HG03097 (cell line): Measurements from ENCODE around the gene NCBP3.

ENCODE experiments used
- ATAC-seq: cut with Tn5 transposase; IDR thresholded peaks from one replicate; pipeline ENCODE4 v1.9.1; 2021; ENCODE audit not compliant: unreplicated experiment, low FRiP score

The NCBP3 gene

DNA sequence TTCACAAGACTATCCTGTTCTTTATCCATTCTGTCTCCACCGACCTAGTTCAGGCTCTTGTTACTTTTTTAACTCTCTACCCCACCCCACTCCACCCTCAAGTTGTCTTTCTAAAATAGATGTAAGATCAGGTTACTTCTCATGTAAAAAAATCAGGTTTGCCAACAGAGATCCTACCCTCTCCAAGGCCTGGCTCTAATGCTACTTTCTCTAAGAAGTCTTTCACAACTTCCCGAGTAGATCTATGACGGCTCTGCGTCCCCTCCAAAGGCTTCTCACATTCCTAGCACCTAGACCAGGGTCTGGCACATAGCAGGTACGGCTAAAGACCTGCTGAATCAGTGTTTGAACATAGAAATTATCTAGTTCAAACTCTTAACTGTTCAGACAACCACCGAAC, 30.9 kb downstream of the NCBP3 start:
- no peak for ATAC-seq

DNA sequence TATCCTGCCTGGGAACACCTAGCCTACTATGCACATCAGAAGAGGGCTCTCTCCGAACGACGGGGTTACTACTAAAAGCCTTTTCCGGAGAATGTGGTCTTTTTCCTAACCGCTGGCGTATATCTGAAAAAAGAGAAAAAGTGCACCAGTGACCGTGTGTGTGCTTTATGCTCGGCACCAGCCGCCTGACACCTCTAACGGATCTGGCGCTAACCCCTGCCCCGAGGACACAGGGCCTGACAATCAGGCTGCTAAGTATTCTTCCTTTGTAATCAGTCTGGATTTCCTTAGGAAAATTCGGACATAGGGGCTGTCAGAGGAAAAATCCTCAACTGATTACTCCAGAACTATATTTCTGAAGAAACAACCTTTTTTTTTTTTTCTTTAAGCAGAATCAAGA, 31.7 kb downstream of the NCBP3 start:
- no peak for ATAC-seq

DNA sequence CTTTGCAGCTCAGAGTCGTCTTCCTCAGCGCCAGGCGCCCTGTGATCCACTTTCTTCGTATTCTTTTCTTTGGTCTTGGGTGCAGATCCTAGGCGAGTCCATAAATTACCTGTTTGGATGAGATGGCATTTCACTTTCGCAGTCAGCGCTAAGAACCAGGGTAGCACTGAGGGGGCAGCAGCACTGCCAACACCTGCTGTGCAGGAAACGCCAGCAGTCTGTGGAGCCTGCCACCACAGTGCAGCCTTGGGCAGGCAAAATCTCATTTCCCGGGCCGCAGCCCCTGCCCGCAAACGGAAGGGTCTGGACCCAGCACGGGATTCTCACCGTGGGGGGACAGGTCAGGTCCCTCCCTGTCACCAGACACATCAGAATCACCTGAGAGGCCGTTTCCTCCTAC, 32.9 kb downstream of the NCBP3 start:
- ATAC-seq: no peak

DNA sequence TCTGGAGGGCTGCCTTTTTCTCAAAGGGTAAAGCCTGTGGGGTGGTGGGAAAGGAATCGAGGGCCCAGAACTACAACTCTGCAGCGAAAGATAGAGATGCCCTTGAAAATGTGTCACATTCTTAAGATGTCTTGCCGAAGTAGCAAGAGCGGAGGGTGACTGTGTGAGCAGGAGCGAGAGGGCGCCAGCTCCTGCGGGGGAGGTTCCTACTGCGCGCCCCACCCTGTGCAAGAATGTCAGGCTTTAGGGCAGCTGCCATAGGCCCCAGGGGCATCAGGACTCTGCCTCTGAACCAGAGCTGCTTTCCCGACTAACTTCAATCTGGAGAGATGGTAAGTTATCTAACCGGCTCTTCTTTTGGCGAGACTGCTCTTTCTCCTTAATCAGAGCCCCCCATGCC, 33.3 kb downstream of the NCBP3 start:
- no peak for ATAC-seq

DNA sequence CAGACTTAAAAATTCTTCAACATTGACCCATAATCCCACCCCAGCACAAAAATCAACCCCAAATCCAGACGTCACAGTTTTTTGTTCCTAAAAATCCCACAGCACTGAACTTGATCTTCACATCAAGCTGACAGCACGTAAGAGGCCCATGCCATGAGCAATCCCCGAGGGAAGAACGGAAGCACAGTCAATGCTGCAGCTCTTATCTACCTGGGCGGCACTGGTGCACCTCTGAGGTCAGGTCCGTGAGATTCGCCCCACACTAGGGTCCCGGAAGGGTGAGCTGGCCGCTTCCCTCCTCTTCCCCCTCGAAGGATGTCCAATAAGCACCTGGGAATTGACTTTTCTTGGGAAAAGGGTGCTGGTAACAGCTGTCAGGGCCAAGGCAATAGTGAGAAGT, 33.8 kb downstream of the NCBP3 start:
- no peak for ATAC-seq

DNA sequence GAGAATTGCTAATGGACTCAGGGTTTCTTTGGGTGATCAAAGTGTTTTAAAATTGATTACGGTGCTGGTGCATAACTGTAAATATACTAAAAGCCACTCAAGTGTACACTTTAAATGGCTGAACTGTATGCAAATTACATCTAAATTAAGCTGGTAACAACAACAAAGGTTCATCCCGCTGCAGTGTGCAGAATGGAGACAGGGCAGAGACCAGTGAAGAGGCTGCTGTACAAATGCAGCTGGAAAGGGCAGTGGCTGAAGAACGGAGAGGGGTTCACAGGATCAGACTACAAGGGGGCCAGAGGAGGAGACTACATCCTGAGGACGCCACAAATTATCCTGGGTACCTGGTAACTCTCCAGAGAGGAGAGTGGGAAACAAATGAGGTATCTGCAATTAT, 36.0 kb downstream of the NCBP3 start:
- no peak for ATAC-seq

DNA sequence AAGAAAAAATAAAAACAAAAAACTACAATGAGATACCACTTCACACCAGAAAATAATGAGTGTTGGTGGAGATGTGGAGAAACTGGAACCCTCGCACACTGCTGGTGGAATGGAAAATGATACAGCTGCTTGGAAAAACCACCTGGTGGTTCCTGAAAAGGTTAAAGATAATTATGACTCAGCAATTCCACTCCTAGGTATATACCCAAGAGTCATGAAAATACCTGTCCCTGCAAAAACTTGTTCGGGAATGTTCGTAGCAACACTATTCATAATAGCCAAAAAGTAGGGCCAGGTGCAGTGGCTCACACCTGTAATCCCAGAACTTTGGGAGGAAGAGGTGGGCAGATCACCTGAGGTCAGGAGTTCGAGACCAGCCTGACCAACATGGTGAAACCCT, 36.9 kb downstream of the NCBP3 start:
- ATAC-seq: no peak

DNA sequence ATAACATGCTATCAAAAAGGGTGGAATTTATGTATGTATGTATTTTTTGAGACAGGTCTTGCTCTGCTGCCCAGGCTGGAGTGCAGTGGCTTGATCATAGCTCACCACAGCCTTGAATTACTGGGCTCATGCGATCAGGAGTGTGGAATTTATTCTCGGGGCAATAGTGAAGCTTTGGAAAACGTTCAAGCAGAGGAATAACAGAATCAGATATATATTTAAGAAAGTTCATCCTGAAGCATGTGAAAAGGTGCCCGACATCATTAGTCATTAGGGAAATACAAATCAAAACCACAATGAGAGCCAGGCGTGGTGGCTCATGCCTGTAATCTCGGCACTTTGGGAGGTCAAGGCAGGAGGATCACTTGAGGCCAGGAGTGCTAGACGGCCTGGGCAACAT, 37.3 kb downstream of the NCBP3 start:
- ATAC-seq: no peak

DNA sequence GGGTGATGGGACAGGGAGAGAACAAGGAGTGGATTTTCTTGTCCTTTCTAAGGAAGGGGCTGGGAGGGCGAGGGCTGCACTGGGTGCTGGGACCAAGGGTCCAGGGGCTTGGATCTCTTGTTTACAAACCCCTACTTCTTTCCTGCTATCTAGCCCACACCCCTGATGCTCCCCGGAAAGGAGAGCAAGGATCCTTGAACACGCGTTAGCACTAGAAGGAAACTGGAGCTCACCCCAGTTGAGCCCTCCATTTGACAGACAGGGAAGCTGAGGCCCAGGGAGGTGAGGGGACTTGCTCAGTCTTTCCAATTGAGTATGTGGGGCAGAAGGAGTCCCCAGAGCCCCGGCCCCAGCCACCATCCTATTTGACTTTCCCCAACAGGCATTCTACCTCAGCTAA, 40.5 kb downstream of the NCBP3 start:
- no peak for ATAC-seq

DNA sequence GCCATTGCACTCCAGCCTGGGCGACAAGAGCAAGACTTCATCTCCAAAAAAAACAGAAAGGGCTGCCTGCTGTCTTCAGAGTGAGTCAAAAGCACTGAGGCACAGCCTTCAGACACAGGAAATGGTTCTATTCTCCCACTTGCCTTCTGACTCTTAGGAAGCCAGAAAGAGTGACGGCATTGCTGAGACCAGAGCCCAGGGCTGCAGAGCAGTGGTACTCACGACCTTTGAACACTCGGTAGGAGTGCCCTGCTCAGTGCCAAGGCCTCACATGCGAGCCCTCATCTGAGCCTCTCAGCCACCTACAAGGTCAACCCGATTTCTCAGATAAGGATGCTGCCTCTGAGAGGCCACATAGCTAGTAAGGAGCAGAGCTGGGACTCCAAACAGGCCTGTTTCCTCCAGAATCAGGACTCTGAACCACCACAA, 41.5 kb downstream of the NCBP3 start:
- ATAC-seq: no peak

DNA sequence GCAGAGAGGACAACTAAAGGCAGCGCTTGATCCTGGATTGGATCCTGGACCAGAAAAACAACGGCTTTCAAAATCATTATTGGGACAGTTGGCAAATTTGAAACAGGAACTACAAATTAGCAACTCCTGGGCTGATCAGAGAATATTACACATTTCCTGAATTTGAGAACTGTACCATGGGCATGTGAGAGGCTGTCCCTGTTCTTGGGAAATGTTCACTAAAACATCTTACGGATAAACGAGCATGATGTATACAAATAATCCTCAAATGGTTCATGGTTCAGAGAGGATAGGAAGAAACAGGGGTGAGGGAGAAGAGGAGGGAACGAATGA, 42.8 kb downstream of the NCBP3 start:
- ATAC-seq: no peak

DNA sequence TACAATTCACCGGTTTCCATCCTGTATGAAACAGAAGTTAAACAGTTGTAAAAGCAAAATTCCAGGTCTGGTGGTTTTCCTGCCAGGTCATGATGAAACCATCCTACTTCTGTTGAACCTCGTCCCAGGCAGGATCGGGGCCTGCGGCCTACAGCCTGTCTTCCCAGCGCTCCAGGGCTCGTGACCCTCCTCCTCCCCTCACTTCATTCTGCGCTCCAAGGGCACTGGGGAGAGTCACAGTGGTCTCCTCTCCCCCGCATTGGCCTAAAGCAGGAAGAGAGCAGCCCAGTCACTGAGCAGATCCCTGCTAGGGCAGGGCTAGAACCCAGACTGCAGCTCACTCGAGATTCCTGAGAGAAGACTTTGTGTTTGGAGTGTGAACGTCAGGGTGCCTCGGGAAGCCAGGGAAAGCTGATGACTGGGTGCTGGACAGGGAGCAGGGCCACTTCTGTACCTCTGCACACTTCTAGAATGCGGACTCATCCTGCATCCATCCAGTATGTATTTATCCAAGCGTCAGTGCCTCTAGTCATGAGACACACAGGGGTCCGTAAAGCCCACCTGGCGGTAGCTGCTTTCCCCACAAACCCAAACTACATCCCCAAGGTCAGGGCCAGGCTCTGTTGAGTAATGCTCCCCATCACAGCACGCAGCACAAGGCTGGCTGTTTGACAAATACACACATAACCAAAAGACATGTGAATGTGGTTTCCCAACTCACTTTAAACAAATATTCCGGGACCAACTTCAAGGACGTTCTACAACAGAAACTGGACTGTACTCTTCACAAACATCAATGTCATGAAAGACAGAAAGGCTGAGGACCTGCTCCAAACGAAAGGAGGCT, 43.4 kb downstream of the NCBP3 start:
- ATAC-seq: no peak

DNA sequence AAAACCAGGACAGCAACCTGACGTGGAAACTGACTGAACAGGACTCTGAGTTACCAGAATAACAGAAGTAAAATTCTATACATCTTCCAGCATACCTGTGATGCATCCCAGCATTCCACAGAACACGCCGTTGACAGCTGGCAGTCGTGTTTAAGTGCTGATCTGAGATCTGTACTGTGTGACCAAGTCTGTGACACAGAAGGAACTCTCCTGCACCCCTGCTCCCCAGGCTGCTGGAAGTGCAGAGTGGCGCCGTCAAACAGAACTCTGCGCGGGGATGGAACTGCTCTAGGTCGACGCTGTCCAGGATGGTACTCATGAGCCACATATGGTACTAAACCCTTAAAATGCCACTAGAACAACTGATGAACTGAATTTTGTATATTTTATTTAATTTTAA, 44.3 kb downstream of the NCBP3 start:
- ATAC-seq: no peak

DNA sequence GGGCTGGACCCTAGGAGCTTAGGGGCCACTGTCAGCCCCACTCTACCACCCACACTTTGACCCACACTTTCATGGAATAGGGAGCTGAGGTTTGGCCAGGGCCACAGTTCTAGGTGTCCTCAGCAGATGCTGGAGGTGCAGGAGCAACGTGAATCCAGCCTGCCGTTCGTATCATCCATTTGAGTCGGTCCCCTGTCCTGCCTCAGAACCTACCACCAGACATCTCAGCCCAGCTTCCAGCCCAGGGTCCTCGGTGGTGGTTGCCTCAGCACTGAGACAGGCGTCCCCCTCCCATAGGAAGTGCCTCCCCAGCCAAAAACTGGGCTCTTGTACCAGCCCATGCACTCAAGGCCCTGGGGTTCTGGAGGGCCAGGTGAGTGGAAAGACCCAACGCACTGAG, 44.7 kb downstream of the NCBP3 start:
- ATAC-seq: no peak

DNA sequence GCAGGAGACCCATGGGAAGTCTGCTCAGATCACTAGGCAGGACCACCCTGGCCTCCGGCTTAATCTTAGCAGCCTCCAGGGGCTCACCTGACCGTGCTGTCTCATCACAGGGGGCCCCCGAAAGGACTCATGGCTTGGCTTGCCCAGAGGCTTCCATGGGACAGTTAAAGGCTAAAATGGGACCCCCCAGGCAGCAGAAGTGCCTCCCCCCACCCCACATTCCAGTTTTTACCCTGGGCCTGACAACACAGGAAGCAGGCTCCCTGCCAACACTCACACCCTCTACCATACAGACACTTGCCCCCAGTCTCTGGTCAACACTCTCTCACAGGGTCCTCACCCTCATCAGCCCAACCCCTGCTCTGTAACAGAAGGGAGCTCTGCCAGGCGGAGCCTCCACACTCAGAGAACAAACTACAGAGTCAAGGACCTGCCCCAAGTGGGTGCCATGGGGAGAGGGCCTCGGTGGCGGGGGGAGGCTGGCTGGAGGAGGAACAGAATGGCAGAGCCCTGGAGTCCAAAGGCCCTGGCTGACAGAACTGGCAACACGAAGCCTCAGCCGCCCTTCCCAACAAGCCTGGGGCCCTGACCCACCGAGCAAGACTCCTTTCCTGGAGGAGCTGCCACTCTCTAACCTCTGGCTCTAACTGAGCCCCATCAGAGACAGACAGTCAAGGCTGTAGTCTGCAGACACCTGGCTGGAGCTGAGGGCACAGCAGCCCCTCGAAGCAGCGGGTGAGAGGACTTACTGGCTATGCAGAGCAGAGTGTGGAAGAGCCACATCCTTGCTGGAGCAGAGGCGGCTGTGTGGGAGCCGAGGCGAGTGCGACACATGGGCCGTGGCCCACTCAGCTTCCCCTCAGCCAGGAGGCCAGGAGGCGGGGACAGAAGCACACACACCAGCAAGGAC, 45.4 kb downstream of the NCBP3 start, which contains the start of gene ITGAE:
TSS of gene ITGAE (minus strand) at position 827 of the 910 bp plus-strand sequence. CDS start at position 783, 44 bp downstream.
- ATAC-seq: no peak

DNA sequence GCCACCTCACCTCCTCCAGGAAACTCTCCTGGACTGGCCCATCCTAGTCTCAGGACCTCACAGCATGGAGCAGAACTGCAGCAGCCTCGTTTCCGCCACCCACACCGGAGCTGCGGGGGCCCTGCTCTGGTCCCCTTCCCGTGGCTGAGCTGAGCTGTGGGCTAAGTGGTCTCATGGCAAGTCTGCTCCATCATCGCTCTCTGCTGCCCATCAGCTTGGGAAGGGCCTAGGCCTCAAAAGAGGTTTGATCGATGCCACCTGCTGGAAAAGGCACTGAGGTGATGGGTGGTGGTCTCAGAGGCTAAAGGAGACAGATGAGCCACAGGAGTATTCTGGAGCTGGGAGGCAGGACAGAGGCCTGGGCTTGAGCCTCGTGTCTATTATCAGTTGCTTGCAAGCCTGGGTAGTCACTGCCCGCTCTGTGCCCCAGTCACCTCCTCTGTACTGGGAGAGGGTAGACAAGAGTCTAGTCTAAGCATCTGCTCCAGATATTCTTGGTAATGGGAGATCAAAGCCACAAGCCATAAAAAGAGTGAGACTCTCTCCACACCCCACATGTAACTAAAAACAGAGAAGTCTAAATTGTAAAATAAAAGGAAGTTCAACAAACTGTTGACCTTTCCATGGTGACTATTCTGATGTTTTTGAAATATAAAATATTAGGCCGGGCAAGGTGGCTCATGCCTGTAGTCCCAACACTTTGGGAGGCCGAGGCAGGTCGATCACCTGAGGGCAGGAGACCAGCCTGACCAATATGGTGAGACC, 46.7 kb downstream of the NCBP3 start:
- no peak for ATAC-seq

DNA sequence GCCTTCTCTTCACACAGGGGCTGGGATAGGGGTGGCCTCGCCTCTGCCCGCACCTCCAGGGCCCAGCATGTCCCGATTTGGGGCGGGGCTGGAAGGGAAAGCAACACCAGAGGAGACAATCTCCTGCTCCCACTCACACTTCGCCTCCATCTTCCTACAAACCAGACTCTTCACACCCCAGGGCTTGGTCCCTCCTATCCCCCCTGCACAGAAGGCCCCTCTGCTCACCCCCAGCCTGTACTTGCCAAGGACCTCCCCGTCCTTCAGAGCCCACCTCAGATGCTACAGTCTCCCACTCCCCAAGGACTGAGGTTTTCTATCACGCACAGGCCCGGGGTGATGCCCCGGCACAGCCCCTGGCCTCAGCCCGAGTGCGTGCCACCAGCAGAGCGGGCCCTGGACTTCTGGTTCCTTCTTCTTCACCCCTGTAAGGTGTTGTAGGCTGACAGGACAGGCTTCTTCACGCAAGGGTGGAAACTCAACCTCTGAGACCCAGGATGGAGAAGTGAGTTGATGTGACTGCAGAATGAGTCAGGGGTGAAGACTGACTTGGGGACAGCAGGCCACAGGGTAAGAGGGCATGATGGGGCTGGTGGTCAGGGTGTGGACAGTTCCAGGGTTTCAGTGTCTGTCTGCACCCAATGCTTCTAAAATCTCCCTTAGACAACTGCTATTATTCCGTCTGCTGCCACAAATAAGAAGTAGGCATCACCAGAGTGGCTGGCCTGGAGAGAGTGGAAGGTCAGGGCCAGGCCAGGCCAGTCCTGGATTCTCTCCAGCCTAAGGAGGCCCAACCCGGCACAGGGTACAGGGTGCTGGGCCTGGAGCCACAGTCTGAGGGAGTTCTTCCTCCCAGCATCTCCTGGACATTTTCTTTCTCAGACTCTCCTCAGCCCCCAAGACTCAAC, 47.5 kb downstream of the NCBP3 start:
- ATAC-seq: no peak

DNA sequence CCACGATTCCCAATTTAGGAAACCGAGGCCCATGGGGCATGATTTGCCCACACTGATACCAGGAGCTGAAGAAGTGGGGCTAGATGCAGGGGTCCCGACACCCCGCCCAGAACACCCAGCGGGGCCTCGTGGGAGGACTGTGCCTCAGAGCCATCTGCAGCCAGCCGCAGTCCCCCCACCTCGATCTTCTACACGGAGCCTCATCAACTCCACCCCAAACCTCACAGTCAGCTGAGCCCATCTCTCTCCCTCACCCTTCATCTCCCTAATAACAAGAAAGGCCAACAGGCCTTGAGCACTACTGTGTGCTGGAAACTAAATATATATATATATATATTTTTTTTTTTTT, 49.2 kb downstream of the NCBP3 start:
- ATAC-seq: peak; percentile 29

DNA sequence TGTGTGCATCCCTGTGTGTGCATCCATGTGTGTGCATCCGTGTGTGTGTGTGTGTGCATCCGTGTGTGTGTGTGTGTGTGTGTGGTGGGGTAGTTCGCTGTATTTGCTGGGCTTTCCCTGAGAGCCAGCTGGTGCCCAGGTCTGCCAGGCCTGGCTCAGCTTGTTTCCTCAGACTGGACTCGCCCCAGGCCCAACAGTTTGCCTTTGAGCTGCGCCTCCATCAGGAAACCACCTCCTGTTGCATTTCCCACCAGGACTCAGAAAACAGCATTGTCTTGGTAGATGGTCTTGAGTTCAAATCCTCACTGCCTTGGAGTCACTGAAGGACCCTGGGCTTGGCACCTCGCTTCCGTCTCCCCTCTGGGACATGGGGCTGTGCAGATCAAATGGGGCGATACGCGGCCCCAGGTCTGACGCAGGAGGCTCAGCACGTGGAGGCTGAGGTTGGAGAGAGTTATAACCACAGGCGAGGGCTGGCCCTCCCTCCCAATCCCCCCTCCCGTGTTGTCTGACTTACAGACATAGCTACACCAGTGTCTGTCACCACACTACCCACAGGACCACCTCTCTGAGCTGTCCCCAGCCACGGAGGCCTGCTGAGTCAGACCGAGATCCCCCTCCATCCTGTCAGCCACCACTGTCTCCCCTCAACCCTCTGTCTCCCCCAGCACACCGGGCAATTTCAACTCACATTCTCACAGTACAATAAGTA, 49.8 kb downstream of the NCBP3 start:
- peak; percentile 58 for ATAC-seq
